Skeletal muscle satellite cell (primary cell): Measurements from ENCODE around the gene TSPAN31.
"Not testable (repeated sequence)": the region's sequence is repeated elsewhere in the genome, so short reads cannot be mapped to it uniquely, and the experiment has no call there.

ENCODE experiments used
- H3K27me3 ChIP-seq: 2 replicates; pipeline ENCODE4 v1.7.0; 2013; ENCODE audit warnings: low read length; ENCODE audit not compliant: control insufficient read depth, insufficient read depth
- H3K36me3 ChIP-seq: 2 replicates; pipeline ENCODE4 v1.7.0; 2013; ENCODE audit warnings: mild to moderate bottlenecking, control low read depth, low read length; ENCODE audit not compliant: insufficient read depth
- H3K4me1 ChIP-seq: 2 replicates; pipeline ENCODE4 v1.7.0; 2013; ENCODE audit warnings: low read length; ENCODE audit not compliant: control insufficient read depth, insufficient read depth
- H3K4me2 ChIP-seq: 2 replicates; pipeline ENCODE4 v1.7.0; 2013; ENCODE audit warnings: mild to moderate bottlenecking, low read length
- H3K4me3 ChIP-seq: 2 replicates; pipeline ENCODE4 v1.7.0; 2013; ENCODE audit warnings: low read length
- H3K9ac ChIP-seq: 2 replicates; pipeline ENCODE4 v1.7.0; 2013; ENCODE audit warnings: mild to moderate bottlenecking, low read depth, low read length, moderate library complexity
- H3K9me3 ChIP-seq: replicated peaks from 2 replicates; pipeline ENCODE4 v1.7.0; 2013; ENCODE audit warnings: mild to moderate bottlenecking, control low read depth, low read length

Gene TSPAN31

DNA sequence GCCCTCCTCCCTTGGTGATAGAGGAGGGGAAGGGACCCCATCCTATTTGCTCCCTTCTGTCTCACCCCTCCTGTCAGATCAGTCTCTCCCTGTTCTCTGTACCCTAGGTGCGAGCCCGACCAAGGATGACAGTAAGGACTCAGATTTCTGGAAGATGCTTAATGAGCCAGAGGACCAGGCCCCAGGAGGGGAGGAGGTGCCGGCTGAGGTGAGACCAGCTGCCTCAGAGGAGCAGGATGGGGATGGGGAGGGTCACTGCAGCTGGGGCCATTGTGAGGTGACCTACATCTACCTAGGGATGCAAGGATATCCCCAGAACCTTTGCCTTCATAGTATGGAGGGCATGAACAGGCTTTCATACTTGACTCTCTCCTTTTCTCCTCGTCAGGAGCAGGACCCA is 28.5 kb upstream of the TSPAN31 start:
- no peak overlapping the region for H3K4me2 ChIP-seq
- H3K4me1 ChIP-seq = no peaks in the 10 kb centered on the region
- H3K9ac ChIP-seq = no peak overlapping the region
- H3K27me3 ChIP-seq = no peaks in the 10 kb centered on the region
- no peaks in the 10 kb centered on the region for H3K9me3 ChIP-seq
- no peak overlapping the region for H3K4me3 ChIP-seq
- peaks cover 49% of the 10 kb centered on the region for H3K36me3 ChIP-seq

- no peak overlapping the region for H3K4me3 ChIP-seq
- H3K36me3 ChIP-seq = peaks cover 54% of the 10 kb centered on the region
- no peaks in the 10 kb centered on the region for H3K27me3 ChIP-seq
- no peak overlapping the region for H3K4me2 ChIP-seq
- H3K9ac ChIP-seq = no peak overlapping the region
- no peaks in the 10 kb centered on the region for H3K4me1 ChIP-seq
- H3K9me3 ChIP-seq = no peaks in the 10 kb centered on the region
Measured at GRCh38 chr12:57717131-57717530, 27.7 kb upstream of the TSPAN31 start.

DNA sequence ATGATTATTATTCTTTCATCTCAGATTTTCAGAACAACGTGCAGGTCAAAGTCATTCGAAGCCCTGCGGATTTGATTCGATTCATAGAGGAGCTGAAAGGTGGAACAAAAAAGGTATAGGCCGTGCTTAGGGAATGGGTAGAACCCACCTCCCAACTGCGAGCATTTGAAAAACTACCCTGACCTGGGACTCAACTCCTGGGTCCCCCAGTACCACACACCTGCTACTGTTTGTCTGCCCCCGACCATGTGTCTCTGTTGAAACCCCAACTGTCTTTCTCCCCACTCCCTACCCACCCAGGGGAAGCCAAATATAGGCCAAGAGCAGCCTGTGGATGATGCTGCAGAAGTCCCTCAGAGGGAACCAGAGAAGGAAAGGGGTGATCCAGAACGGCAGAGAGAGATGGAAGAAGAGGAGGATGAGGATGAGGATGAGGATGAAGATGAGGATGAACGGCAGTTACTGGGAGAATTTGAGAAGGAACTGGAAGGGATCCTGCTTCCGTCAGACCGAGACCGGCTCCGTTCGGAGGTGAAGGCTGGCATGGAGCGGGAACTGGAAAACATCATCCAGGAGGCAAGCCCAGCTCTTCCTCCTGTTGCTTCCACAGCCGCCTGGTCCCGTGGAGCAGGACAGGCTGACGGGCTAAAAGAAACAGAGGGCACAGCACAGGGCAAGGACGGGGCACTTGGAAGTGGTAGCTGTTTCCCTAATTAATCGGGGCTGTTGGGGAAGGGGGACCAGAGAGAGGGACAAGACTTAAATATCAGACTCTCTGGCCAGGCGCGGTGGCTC is 26.8 kb upstream of the TSPAN31 start:
- H3K27me3 ChIP-seq = no peaks in the 10 kb centered on the region

DNA sequence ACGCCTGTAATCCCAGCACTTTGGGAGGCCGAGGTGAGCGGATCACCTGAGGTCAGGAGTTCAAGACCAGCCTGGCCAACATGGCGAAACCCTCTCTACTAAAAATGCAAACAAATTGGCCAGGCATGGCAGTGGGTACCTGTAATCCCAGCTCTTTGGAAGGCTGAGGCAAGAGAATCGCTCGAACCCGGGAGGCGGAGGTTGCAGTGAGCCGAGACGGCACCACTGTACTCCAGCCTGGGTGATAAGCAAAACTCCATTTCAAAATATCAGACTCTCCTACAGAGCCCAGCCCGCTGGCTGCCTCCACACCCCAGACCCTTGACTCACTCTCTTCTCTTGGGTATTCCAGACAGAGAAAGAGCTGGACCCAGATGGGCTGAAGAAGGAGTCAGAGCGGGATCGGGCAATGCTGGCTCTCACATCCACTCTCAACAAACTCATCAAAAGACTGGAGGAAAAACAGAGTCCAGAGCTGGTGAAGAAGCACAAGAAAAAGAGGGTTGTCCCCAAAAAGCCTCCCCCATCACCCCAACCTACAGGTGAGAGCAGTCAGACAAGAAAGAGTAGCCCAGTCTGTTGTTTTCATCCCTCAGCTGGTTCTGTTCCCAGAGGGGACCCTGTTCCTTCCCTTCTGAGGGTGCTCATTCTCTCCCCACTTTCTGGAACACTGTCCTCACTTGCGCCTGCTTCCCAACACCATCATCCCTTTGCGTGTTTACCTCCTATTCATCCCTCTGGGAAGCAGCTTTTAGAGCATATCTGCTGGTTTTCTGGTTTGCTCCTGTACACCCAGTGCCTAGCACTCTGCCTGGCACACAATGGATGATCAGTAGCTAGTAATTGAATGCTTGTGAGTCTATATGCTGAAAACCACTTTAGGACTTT is 26.0 kb upstream of the TSPAN31 start:
- no peaks in the 10 kb centered on the region for H3K4me1 ChIP-seq
- H3K9me3 ChIP-seq = no peaks in the 10 kb centered on the region
- no peak overlapping the region for H3K4me2 ChIP-seq
- H3K36me3 ChIP-seq = peaks cover 50% of the 10 kb centered on the region
- no peak overlapping the region for H3K4me3 ChIP-seq
- peaks cover under 1% of the 10 kb centered on the region for H3K27me3 ChIP-seq
- no peak overlapping the region for H3K9ac ChIP-seq

More for the DNA sequence above, 26.8 kb upstream of the TSPAN31 start:
- Histone ChIP-seq H3K4me2 (no peak overlapping the region), H3K9me3 (no peaks in the 10 kb centered on the region), H3K36me3 (peaks cover 50% of the 10 kb centered on the region), H3K9ac (no peak overlapping the region), H3K4me1 (no peaks in the 10 kb centered on the region), H3K4me3 (no peak overlapping the region)

- Histone ChIP-seq H3K4me2 (no peak overlapping the region), H3K9ac (no peak overlapping the region), H3K4me3 (no peak overlapping the region), H3K36me3 (peaks cover 46% of the 10 kb centered on the region), H3K27me3 (peaks cover 3% of the 10 kb centered on the region), H3K9me3 (no peaks in the 10 kb centered on the region), H3K4me1 (no peaks in the 10 kb centered on the region)
Measured at GRCh38 chr12:57719777-57720605, 24.8 kb upstream of the TSPAN31 start.

GRCh38 chr12:57720606-57721595 is 23.9 kb upstream of the TSPAN31 start:
- H3K9me3 ChIP-seq = no peaks in the 10 kb centered on the region
- H3K4me3 ChIP-seq = no peak overlapping the region
- no peak overlapping the region for H3K9ac ChIP-seq
- peaks cover 3% of the 10 kb centered on the region for H3K4me1 ChIP-seq
- H3K27me3 ChIP-seq = peaks cover 3% of the 10 kb centered on the region
- H3K4me2 ChIP-seq = no peak overlapping the region
- peaks cover 45% of the 10 kb centered on the region for H3K36me3 ChIP-seq

DNA sequence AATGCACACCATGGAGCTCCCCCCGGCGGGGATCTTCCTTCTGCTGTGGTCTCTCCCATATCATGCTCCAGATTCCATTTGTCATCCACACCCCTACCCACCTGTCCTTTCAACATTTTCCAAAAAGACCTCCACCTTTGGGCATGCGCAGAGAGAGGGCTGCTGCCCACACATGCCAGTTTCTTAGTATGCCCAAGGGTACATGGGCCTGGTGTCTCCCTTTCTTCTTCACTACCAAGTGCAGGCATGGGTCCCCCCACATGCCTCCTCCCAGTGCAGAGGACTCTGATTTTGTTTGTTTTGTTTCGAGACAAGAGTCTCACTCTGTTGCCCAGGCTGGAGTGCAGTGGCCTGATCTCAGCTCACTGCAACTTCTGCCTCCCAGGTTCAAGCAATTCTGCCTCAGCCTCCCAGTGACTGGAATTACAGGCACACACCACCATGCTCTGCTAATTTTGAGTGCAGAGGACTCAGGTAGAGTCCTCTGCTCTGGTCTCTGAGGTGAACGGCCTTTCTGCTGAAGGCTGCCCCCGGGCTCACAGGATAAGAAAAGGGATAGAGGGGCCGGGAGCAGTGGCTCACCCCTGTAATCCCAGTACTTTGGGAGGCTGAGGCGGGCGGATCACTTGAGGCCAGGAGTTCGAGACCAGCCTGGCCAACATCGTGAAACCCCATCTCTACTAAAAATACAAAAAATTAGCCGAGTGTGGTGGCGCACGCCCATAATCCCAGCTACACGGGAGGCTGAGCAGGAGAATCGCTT is 22.8 kb upstream of the TSPAN31 start:
- H3K9ac ChIP-seq, H3K4me1 ChIP-seq, H3K4me3 ChIP-seq, H3K9me3 ChIP-seq, H3K27me3 ChIP-seq, H3K4me2 ChIP-seq: not testable (repeated sequence)
- H3K36me3 ChIP-seq = peaks cover 34% of the 10 kb centered on the region

- Histone ChIP-seq H3K36me3 (peaks cover 29% of the 10 kb centered on the region), H3K4me1 (peaks cover 9% of the 10 kb centered on the region), H3K9ac (no peak overlapping the region)
Measured at GRCh38 chr12:57722716-57723629, 21.9 kb upstream of the TSPAN31 start.

DNA sequence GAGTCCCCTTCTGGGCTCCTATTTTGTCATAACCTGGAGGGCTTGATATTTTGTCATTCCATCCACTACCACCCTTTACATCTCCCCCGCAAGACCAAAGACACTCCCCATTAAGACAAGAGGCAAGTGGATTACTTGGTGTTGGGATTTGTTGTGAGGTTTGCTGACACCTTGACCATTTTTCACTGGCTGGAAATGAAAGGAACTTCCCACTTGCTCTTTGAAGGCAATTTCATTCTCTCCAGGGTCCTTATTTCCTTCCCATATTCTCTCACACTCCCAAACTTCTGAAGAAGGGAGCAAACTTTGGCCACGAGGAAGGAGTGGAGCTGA is 21.2 kb upstream of the TSPAN31 start:
- peaks cover 9% of the 10 kb centered on the region for H3K4me1 ChIP-seq
- no peak overlapping the region for H3K4me3 ChIP-seq
- H3K9me3 ChIP-seq = no peaks in the 10 kb centered on the region
- no peak overlapping the region for H3K4me2 ChIP-seq
- no peak overlapping the region for H3K9ac ChIP-seq
- peaks cover 3% of the 10 kb centered on the region for H3K27me3 ChIP-seq
- peaks cover 24% of the 10 kb centered on the region for H3K36me3 ChIP-seq

More at GRCh38 chr12:57722716-57723629, 21.9 kb upstream of the TSPAN31 start:
- Histone ChIP-seq H3K9me3 (no peaks in the 10 kb centered on the region), H3K4me2 (no peak overlapping the region), H3K4me3 (no peak overlapping the region), H3K27me3 (peaks cover 3% of the 10 kb centered on the region)
